Measurements from ENCODE around the gene PIGT.

Gene PIGT

DNA sequence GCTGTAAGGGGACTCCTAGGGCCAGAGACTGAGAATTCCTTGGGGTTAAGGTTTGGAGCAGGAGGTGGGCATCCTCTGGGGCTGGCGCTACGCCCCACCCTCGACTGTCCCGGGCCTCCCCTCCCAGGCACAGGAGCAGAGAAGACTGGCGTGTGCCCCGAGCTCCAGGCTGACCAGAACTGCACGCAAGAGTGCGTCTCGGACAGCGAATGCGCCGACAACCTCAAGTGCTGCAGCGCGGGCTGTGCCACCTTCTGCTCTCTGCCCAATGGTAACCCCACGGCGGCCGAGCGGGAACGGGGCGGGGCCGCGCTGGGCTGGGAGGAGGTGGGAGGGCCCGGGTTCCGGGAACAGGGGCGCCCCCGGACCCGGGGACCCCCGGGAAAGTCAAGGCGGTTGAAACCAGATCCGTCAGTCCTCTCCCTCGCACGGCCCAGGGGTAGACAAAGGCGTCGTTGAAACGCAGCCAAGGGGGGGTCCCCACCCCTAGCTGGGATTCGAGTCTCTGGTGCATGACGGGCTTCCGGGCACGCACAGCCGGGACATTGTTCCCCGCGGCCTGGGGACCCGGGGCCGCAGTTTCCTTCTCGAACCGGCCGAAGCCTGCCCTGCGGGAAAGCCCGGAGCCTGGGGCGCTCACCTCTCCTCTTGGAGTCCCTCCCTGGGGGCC is 54.5 kb downstream of the PIGT start:
- TF ChIP-seq GATA3 (IDR thresholded peaks at IDR 0.05; ENCODE audit: low read depth, low read length): no peak
- no peak for TF ChIP-seq GATA2 (IDR thresholded peaks at IDR 0.05; ENCODE audit: low read depth, low read length)

DNA sequence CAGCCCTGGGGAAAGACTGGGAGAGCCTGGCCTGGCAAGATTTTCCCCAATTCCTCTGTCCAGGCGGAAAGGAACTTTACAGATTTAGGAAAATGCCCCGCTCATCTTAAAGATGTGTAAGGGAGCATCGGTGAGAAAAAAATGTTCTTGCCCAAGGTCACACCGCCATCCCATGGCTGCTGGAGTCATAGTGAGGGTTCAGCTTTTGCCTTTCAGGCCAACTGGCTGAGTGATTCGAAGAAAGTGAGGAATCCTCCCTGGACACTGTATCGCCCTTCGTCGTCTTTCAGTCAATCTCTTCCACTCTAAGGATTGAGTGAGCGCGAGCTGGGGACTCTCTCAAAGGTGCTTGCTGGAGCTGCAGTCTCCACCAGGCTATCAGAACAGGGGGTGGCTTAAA is 55.0 kb downstream of the PIGT start:
- TF ChIP-seq GATA2 (IDR thresholded peaks at IDR 0.05; ENCODE audit: low read depth, low read length) (no peak), GATA3 (IDR thresholded peaks at IDR 0.05; ENCODE audit: low read depth, low read length) (no peak)
